GM19455 (cell line): Measurements from ENCODE around the gene HOMEZ.
"Not testable (repeated sequence)": the region's sequence is repeated elsewhere in the genome, so short reads cannot be mapped to it uniquely, and the experiment has no call there.

Experiments
- ATAC-seq: cut with Tn5 transposase; IDR thresholded peaks from one replicate; pipeline ENCODE4 v1.9.1; 2021; ENCODE audit not compliant: unreplicated experiment

Gene HOMEZ

DNA sequence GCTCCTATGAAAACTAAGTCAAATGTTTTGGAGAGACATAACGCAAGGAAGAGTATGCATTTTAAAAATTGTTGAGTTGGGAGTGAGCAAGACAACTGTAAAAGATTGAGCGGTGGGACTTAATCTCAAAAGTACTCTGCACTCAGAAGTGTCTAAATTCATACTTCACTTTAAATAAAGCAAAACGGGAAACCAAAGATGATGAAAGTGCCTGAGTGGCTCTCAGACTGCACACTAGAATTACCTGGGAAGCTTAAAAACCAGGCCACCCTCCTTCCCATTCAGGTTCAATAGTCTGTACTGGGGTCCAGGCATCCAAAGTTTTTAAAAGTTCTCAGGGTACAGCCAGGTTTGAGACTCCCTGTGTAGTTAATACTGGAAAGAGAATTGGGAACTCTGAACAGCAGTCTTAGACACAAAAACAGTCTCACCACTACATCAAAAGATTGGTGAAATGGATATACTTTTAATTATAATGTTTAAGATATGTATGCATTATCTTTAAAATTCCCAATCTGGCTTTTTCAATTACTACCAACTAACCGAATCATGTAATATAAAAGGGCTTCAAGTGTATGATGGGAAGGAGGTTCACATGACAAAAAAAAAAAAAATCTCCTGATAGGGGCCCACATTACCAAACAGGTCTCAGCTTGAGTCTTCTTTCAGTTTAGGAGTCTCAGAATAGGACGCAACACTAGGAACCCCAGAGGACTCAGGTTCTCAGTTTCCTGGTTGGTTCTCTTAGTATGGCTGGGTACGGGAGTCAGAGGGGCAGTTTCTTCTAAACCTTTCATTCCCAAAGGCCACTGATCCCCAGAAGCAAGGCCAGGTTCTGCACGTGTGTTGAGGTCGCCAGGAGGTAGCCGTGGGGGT is 1.0 kb downstream of the HOMEZ start:
- no peak for ATAC-seq

DNA sequence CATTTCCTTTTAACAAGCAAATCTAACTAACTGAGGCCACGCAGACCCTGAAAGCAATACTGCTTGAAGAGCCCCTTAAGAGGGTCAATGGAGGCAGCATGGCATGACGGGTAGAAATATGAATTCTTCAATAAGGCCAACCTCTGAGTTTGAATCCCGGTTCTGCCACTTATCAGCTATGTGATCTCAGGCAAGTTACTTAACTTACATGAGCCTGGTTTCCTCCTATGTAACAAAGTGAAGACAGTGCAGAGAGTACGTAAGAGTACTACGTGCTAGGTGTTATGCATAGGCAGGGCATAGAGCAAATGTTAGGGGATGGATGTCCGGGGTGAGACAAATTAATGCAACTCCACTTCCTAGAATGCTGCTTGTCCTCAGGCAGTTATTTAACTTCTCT is 4.7 kb downstream of the HOMEZ start:
- no peak for ATAC-seq

DNA sequence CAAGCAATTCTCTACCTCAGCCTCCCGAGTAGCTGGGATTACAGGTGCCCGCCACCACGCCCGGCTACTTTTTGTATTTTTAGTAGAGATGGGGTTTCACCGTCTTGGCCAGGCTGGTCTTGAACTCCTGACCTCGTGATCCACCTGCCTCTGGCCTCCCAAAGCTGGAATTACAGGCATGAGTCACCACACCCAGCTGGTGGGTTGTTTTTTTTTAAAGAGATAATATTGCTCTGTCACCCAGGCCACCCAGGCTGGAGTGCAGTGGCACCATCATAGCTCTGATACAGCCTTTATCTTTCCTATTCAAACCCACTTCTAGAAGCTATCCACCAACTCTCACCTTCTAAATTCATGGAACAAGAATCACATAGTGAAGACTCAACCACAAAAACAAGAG is 8.0 kb downstream of the HOMEZ start:
- ATAC-seq, result not testable (repeated sequence)

DNA sequence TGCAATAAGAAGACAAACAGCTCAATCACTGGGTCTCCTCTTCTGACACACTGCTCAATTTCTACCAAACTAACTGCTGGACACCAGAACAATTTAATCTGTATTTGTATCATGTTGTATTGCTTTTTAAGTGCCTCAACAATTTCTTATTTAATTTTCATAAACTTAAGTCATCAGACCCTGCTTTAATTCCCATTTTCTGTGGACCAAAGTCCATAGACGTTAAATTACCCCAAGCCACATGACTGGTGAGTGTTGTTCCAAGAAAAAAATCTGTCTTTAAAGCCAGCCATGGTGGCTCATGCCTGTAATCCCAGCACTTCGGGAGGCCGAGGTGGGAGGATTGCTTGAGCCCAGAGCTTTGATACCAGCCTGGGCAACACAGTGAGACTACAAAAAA is 8.7 kb downstream of the HOMEZ start:
- no peak for ATAC-seq

DNA sequence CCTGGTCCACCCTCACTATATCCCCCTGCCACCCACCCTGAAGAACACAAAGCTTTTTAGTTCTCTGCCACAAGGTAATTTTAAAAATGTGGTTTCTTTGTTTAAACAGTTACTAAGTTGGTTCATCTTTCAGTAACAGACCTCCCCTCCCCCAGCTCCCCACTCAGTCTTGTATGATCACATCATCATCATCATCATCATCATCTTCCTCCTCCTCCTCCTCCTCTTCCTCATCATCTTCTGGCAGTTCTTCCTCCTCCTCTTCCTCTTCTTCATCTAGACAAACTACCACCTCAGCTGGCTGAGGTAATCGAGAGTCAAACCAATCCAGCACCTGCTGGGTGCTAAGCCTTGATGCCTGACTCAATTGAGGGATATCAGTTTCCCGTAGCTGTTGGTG is 10.5 kb downstream of the HOMEZ start:
- no peak for ATAC-seq

DNA sequence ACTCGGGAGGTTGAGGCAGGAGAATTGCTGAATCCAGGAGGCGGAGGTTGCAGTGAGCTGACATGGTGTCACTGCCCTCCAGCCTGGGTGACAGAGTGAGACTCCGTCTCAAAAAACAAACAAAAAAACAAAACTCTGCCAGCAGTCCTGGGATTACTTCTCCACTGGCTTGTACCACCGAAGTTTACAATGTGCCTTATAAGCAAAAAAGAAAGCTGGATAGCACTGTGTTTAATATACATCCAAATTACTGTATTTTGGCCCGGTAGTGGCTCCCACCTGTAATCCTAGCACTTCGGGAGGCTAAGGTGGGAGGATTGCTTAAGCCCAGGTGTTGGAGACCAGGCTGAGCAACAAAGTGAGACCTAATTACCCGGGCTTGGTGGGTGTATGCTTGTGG is 16.7 kb downstream of the HOMEZ start:
- no peak for ATAC-seq

DNA sequence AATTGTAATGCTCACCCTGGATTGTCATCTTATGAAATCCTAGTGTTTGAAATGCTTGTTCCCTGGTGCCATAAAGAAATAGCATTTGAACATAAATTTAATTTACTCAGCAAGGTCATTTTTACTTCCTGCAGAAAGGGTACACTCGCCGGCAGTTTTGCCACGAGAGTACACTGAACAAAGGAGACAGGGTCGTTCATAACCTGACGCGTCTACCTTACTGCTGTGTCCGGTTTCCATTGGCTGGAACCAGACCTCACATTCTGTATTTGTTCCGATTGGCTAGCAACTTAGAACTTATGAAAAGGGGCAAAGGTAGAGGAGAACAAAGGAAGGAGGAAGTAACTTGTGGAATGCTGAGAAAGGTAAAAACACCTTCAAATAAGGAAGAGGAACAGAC is 25.1 kb downstream of the HOMEZ start:
- not testable (repeated sequence) for ATAC-seq

DNA sequence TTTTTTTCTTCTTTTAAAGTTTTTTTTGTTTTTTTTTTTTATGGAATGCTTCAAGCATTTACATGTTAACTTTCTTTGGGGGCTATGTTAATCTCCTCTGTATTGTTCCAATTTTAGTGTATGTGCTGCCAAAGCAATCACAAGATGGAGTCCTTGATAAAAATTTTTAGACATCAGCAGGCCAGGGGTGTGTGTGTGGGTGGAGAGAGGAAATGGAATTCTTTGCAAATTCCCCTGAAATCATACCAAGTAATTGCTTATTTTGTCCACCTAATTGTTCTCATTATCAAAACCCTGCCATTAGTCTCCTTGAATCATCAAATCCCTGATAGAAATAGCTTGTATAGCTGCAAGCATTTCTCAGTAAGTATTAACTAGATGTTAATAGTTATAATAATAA is 26.5 kb downstream of the HOMEZ start:
- ATAC-seq, result no peak

DNA sequence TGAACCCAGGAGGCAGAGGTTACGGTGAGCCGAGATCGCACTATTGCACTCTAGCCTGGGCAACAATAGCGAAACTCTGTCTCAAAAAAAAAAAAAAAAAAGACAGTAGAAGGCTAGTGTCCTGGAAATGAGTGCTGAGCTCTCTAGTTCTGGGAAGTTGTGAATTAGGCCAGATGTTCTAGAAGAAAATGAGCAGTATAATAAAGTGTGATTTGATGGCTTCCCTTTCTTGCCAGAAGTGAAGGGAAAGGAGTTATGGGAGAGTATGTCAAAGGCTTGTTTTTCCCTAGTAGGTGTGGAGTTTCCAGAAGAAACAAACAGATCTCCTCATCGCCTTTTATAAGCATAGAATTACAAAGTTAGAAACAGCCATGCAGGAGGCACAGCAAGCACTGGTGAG is 27.7 kb downstream of the HOMEZ start:
- no peak for ATAC-seq

DNA sequence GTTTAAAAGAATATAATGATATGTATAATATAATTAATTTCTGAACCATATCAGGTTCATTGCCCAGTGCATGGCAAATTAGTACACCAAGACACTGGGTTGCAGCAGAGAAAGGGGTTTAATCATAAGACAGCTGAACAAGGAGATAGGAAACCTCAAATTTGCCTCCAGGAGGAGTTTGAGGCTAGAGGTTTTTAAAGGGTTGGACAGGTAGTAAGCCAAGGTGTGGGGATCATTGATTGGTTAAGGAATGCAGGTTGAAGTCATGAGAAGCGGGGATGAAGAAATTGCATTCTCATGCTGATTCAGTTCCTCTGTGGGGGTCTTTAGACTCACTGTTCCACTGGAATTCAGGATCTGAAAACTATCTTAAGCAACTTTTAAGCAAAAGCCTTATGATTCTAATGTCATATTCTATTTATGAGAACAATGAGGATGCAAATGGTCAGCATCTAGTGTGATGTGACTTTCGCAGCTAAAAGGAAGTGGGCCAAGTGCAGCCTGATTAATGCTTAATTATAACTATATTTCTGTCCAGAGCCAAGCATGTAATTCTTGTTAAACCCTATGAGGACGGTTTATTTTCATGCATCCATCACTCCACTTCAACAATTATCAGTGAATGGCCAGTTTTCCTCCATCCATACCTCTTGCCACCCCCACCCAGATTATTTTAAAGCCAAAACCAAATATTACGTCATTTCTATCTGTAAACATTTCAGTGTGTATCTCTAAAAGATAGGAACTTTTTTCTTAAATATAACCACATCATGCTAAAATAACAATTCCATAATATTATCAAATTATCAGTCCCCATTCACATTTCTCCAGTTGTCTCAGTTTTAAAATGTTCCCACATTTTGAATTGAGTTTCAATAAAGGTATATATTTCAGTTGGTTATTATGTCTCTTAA is 33.3 kb downstream of the HOMEZ start:
- no peak for ATAC-seq

DNA sequence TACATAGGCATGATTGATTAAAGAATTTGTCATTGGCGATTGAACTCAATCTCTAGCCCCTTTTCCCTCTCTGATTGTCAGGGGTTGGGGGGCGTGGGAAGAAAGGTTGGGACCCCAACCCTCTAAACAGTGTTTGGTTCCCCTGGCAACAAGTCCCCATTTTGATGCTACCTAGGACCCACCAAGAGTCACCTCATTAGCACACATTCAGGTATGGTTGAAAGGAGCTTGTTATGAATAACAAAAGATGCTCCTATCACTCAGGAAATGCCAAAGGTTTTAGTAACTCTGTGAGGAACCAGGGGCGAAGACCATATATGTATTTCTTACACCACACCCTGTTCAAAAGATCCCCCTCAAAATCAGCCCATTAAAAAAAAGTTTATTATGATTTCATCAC is 33.9 kb downstream of the HOMEZ start:
- no peak for ATAC-seq

DNA sequence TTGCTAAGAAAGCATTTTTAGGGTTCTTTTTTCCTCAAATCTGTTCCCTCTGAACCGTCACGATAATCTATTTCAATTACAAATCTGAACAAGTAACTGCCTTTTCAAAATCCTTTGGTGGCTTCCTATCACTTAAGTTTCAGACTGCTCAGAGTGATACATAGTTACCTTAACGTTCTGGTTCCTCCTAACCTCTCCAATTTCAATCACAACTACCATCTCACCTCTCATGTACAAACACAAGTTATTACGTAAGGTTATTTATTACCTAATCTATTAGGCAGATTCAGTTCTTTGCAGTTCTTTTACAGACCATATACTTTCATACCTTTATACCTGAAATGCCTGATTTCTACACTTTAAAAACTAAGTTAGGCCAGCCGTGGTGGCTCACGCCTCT is 36.1 kb downstream of the HOMEZ start:
- ATAC-seq, result no peak

DNA sequence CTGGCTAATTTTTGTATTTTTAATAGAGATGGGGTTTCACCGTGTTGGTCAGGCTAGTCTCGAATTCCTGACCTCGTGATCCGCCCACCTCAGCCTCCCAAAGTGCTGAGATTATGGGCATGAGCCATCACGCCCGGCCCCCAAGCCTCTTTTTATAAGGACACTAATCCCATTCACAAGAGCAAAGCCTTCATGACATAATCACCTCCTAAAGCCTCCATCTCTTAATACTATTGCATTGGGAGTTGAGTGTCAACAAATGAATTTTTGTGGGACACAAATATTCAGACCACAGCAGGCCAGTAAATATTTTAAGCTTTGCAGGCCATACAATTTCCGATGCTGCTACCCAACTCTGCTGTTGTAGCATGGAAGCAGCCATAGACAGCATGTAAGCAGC is 37.3 kb downstream of the HOMEZ start:
- ATAC-seq, result no peak

DNA sequence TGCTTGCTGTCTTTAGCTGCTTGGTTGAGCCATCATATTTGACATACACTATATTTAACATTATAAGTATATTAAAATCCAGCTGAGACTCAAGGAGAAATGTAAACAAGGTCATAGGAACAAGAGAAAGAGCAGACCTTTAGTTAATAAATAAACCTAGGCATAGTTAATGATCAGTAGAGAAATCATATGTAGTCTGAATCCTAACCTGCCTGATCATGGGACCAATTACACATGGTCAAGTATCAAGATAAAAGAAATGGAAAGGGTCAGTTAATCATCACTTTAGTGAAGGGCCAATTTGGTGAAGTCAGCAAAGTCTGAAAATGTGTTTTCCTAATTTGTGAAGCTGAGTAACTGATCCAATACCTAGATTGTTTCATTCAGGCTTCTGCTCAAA is 40.6 kb downstream of the HOMEZ start:
- ATAC-seq, result no peak

DNA sequence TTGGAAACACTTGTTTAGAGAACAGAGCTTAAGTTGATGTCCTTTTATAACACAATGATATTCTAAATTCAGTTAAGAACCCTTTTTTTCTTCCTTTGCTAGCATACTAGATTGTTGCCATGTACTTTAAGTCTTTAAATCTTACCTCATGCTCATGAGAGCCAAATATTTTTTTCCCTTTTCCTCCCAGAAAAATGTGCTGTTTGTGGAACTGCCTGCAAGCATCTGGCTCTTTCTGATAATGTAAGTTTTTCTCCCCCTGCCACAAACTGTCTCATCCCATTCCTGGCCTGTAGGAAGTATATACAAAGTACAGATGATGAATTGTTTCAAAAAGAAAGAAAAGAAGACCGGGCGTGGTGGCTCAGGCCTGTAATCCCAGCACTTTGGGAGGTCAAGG is 42.9 kb downstream of the HOMEZ start:
- no peak for ATAC-seq

DNA sequence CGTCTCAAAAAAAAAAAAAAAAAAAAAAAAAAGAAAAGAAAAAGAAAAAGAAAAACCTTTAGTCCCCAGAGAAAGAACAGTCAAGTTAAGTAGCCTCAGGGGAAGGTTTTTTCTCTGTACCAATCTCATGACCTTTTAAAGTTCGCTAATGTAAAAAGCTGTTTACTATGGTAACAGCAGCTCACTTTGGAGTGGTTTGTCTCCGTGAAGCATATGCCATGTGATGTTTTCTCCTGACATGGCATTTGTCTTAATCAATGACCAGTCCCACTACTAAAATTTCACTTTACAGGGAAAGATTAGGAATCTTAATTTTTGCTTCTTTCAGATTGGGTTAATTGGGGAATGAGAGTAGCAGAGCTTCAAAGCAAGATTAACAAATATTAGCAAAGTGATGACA is 43.9 kb downstream of the HOMEZ start:
- no peak for ATAC-seq

DNA sequence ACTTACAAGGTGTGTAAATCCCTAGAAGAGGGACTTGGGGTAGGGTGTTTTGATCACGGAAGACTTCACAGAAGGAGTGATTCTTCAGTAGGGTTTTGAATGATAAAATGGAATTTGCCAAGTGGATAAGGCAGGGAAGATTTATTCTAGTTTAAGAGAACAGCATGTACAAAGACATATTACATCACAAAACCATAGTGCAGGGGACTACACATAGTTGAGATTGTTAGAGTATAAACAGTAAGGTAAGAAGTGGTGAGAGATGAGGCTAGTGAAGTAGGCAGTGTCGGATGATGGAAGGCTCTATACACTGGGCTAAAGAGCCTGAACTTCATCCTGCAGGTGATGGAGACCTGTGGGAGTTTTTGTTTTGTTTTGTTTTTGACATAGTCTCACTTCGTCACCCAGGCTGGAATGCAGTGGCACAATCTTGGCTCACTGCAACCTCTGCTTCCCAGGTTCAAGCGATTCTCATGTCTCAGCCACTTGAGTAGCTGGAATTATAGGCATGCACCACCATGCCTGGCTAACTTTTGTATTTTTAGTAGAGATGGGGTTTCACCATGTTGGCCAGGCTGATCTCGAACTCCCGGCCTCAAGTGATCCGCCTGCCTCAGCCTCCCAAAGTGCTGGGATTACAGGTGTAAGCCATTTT is 44.7 kb downstream of the HOMEZ start:
- not testable (repeated sequence) for ATAC-seq

DNA sequence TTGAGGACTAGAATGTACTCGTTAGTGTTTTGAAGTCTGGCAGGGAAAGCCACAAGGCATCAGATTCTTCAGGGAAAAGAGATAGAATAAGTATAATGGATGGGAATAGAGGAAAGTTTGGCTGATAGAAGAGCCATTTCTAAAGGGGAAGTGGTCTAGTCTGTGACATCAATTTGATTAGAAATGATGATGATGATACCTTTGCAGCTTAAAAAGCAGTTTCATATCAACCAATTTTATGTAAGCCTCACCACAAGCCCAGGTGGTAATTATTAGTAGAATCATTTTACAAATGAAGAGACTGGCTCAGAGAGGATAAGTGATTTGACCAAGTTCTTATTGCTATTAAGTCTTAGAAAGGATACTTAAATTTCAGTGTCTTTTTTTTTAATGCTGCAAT is 45.3 kb downstream of the HOMEZ start:
- no peak for ATAC-seq

DNA sequence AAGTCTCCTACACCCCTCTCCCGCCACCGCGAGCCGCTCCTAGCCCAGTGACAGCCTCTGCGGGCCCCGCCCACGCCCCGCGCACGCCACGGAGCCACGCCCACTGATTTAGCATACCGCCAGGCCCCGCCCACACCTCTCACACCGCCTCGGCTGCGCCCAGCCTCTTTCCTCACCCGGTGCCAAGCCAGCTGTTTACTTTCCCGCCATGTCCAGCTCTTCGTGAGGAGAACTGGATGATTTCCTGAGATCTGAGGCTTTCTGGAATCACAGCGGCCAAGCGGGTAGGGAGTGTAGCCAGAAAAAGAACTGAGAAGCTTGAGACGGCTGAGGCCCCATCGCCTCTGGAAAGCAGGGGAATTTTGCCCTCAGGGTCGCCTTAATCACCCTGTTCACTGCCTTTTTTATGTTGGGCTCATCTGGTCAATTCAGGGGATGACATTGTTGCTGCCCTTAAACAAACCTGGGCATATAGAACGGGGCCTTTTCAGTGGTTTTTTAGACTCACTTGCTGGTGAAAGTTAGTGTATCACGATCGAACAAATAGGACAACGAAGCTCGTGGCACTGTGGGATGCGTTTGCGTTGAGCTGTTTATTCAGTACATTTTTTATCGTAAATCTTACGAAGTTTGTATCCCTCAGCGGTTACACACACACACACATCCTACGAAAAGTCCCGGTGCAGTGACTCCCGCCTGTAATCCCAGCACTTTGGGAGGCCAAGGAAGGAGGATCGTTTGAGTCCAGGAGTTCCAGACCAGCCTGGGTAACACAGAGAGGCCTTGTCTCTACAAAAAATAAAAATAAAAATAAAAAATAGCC is 47.9 kb downstream of the HOMEZ start, which contains the start of gene RNF212B:
Gene RNF212B, plus strand, starts transcription at position 165 of the 823 bp plus-strand sequence. CDS start 2,410 bp downstream, outside the sequence.
- no peak for ATAC-seq

DNA sequence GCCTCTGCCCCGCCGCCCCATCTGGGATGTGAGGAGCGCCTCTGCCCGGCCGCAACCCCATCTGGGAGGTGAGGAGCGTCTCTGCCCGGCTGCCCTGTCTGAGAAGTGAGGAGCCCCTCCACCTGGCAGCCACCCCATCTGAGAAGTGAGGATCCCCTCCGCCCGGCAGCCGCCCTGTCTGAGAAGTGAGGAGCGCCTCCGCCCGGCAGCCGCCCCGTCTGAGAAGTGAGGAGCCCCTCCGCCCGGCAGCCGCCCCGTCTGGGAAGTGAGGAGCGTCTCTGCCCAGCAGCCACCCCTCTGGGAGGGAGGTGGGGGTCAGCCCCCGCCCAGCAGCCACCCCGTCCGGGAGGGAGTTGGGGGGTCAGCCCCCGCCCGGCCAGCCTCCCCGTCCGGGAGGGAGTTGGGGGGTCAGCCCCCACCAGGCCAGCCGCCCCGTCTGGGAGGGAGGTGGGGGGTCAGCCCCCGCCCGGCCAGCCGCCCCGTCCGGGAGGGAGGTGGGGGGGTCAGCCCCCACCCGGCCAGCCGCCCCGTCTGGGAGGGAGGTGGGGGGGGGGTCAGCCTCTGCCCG is 53.6 kb downstream of the HOMEZ start:
- not testable (repeated sequence) for ATAC-seq
